Spleen (tissue), 11 donors: Measurements from ENCODE around the gene TMCC1. TPM values are rescaled to one million over a fixed set of nuclear protein-coding genes. Genes with fewer than 3 reads are reported as not detected.
"Not testable (repeated sequence)": the region's sequence is repeated elsewhere in the genome, so short reads cannot be mapped to it uniquely, and the experiment has no call there.

Source experiments
- DNase-seq: peaks from one replicate; pipeline ENCODE4 v3.0.0-alpha.2; 2020
- H3K27ac ChIP-seq, 8 donors: fragments of 200-600 bp; sonication (generic) in 7 of 8; 1 replicate in 4 of 8; 2 replicates in 4 of 8; pipeline versions ENCODE4 v1.5.0 to v1.8.0; 2016 to 2021; ENCODE audit warnings: inconsistent platforms in 4 of 8, mild to moderate bottlenecking in 4 of 8, moderate library complexity in 1 of 8
- H3K27me3 ChIP-seq, 7 donors: fragments of 200-600 bp; sonication (generic) in 6 of 7; replicated peaks in 1 of 7; 1 replicate in 4 of 7; 2 replicates in 3 of 7; pipeline versions ENCODE4 v1.5.0 to v1.8.0; 2016 to 2021; ENCODE audit warnings: inconsistent platforms in 3 of 7, mild to moderate bottlenecking in 1 of 7
- H3K36me3 ChIP-seq, 6 donors: fragments of 200-600 bp; sonication (generic) in 5 of 6; 1 replicate in 4 of 6; 2 replicates in 2 of 6; pipeline versions ENCODE4 v1.5.0 to v1.8.0; 2016 to 2021; ENCODE audit warnings: inconsistent platforms in 2 of 6
- H3K4me1 ChIP-seq, 6 donors: fragments of 200-600 bp; sonication (generic) in 5 of 6; 1 replicate in 3 of 6; 2 replicates in 3 of 6; pipeline versions ENCODE4 v1.5.0 to v1.8.0; 2016 to 2021; ENCODE audit warnings: inconsistent platforms in 3 of 6
- H3K4me3 ChIP-seq, 8 donors: fragments of 200-600 bp; sonication (generic) in 7 of 8; 1 replicate in 4 of 8; 2 replicates in 4 of 8; pipeline versions ENCODE4 v1.5.0 to v1.8.0; 2016 to 2021; ENCODE audit warnings: inconsistent platforms in 4 of 8, mild to moderate bottlenecking in 4 of 8, moderate library complexity in 2 of 8
- H3K9me3 ChIP-seq, 8 donors: fragments of 200-600 bp; sonication (generic) in 7 of 8; 1 replicate in 4 of 8; 2 replicates in 4 of 8; pipeline versions ENCODE4 v1.5.0 to v1.8.0; 2016 to 2021; ENCODE audit warnings: inconsistent platforms in 4 of 8
- CTCF ChIP-seq, 11 experiments: fragments of 200-600 bp in 7 of 11; fragments of 450-650 bp in 4 of 11; sonication (generic) in 4 of 11; IDR thresholded peaks in 8 of 11; conservative IDR thresholded peaks in 3 of 11; 1 replicate in 7 of 11; 2 replicates in 4 of 11; pipeline versions ENCODE4 v1.4.0 to v1.8.0; 2016 to 2021; ENCODE audit warnings: antibody characterized with exemption in 11 of 11, inconsistent platforms in 4 of 11, mild to moderate bottlenecking in 1 of 11
- POLR2A ChIP-seq, 3 donors: fragments of 450-650 bp; IDR thresholded peaks; one replicate each; pipeline ENCODE4 v1.5.1; 2017; ENCODE audit warnings: antibody characterized with exemption in 3 of 3, mild to moderate bottlenecking in 1 of 3
- POLR2AphosphoS5 ChIP-seq, 3 donors: sonication (generic); formaldehyde crosslinking; IDR thresholded peaks; one replicate each; pipeline ENCODE4 v1.5.1; 2017; ENCODE audit warnings: antibody characterized with exemption in 3 of 3
- WGBS, 5 donors: extraction: QIAGEN DNeasy Blood & Tissue Kit in 3 of 5; methylation state at CpG; one replicate each; pipeline versions ENCODE4 v1.1.5 to v1.1.7; 2013 to 2018; 5-methylcytosine and 5-hydroxymethylcytosine counted together
- intact Hi-C: fragments of 100-400 bp; cut with DNase I; formaldehyde crosslinking; loops from one replicate; pipeline ENCODE4 v1.15.0; 2023; ENCODE audit warnings: low total_unique reads
- polyA plus RNA-seq, 3 donors: library from polyadenylated mRNA; stranded (reverse); fragments of 200-250 nt; gene quantifications; one replicate each; pipeline ENCODE4 v1.2.1, GENCODE V29; 2013
- total RNA-seq, 7 donors: library from RNA; depleted of rRNA in 3 of 7; stranded (reverse); fragments of >200 nt in 3 of 7; fragmentation: NEBNext Ultra II Directional in 4 of 7; extraction: Animal tissue kit (Norgen Biotek cat#: 25700) in 4 of 7; gene quantifications; one replicate each; pipeline versions ENCODE4 v1.1.0 to v1.2.1, GENCODE V29; 2016 to 2021
- donor health status: healthy with polysubstance abuse.
- donor health status: DM: no; HTN: no; CAD: no; lungs with moderate emphysema.
- donor health status: DM: no; HTN: no; CAD: no.
- donor health status: Bipolar disorder and iron deficiency.
- donor health status: healthy.
- donor health status: DM: no; HTN: no; CAD: no.
- donor health status: DM: yes; HTN: yes; CAD: no.

Gene TMCC1
- total and polyA plus RNA-seq, 10 donors, result 4.5 to 45.5 (median 32.5) TPM

GRCh38 chr3:129699199-129699598 lies 194.3 kb downstream of the TMCC1 start:
- WGBS, 5 donors, result 77 to 85% (median 77%) methylated on average over 4 of the region's 4 CpGs
- Histone ChIP-seq H3K27ac (no peak overlapping the region), H3K36me3 (peaks cover 0 to 5% (median 0%) of the 10 kb centered on the region in 6 donors), H3K9me3 (peaks cover 0 to 11% (median 8%) of the 10 kb centered on the region in 8 donors), H3K4me3 (no peak overlapping the region), H3K27me3 (no peaks in the 10 kb centered on the region), H3K4me1 (no peaks in the 10 kb centered on the region)
- intact Hi-C loops, result no loop called here
- TF ChIP-seq POLR2A (IDR thresholded peaks at IDR 0.05) (no peak), CTCF (IDR thresholded peaks at IDR 0.05 in 8 of 11, conservative IDR thresholded peaks at IDR 0.05 in 3 of 11) (no peak), POLR2AphosphoS5 (IDR thresholded peaks at IDR 0.05) (no peak)
- no peak for DNase-seq

GRCh38 chr3:129697229-129697969 lies 196.1 kb downstream of the TMCC1 start:
- 94 to 98% (median 97%) methylated on average over 6 of the region's 6 CpGs for WGBS, 5 donors
- intact Hi-C loops, result no loop called here
- Histone ChIP-seq H3K9me3 (peaks cover 0 to 11% (median 8%) of the 10 kb centered on the region in 8 donors), H3K27ac (no peak overlapping the region), H3K36me3 (peaks cover 0 to 5% (median 0%) of the 10 kb centered on the region in 6 donors), H3K27me3 (no peaks in the 10 kb centered on the region), H3K4me3 (no peak overlapping the region), H3K4me1 (no peaks in the 10 kb centered on the region)
- TF ChIP-seq POLR2A (IDR thresholded peaks at IDR 0.05) (no peak), CTCF (IDR thresholded peaks at IDR 0.05 in 8 of 11, conservative IDR thresholded peaks at IDR 0.05 in 3 of 11) (no peak), POLR2AphosphoS5 (IDR thresholded peaks at IDR 0.05) (no peak)
- DNase-seq, result no peak

- H3K27me3 ChIP-seq, H3K36me3 ChIP-seq, H3K4me3 ChIP-seq, H3K27ac ChIP-seq, DNase-seq, intact Hi-C loops, H3K4me1 ChIP-seq: not testable (repeated sequence)
- peaks cover 0 to 11% (median 8%) of the 10 kb centered on the region in 8 donors for H3K9me3 ChIP-seq
- 95 to 100% (median 98%) methylated on average over 2 of the region's 2 CpGs for whole genome bisulfite sequencing, 5 donors
Measured at GRCh38 chr3:129696430-129696829, 197.1 kb downstream of the TMCC1 start.

GRCh38 chr3:129695230-129695629 lies 198.3 kb downstream of the TMCC1 start:
- WGBS, 5 donors, result 83 to 99% (median 85%) methylated on average over 2 of the region's 2 CpGs

More at GRCh38 chr3:129695230-129695629, 198.3 kb downstream of the TMCC1 start:
- TF ChIP-seq CTCF (IDR thresholded peaks at IDR 0.05 in 8 of 11, conservative IDR thresholded peaks at IDR 0.05 in 3 of 11) (no peak), POLR2AphosphoS5 (IDR thresholded peaks at IDR 0.05) (no peak), POLR2A (IDR thresholded peaks at IDR 0.05) (no peak)
- Histone ChIP-seq H3K36me3 (peaks cover 0 to 5% (median 0%) of the 10 kb centered on the region in 6 donors), H3K27ac (no peak overlapping the region), H3K9me3 (peaks cover 0 to 11% (median 8%) of the 10 kb centered on the region in 8 donors), H3K4me3 (no peak overlapping the region), H3K4me1 (peaks cover 0 to 6% (median 6%) of the 10 kb centered on the region in 6 donors), H3K27me3 (no peaks in the 10 kb centered on the region)
- DNase-seq, result no peak
- intact Hi-C loops, result no loop called here
